Right atrium auricular region (tissue), 2 donors: ENCODE data around the gene INSM1. TPM values are rescaled to one million over a fixed set of nuclear protein-coding genes. Genes with fewer than 3 reads are reported as not detected.

Experiments used
- DNase-seq: peaks from one replicate; pipeline ENCODE4 v3.0.0-alpha.2; 2019; ENCODE audit warnings: low spot score
- H3K27ac ChIP-seq, 2 donors: fragments of 200-600 bp; sonication (generic); 1 replicate in 1 of 2; 2 replicates in 1 of 2; pipeline ENCODE4 v1.5.1; 2016 to 2019
- H3K27me3 ChIP-seq, 2 donors: fragments of 200-600 bp; sonication (generic); one replicate each; pipeline versions ENCODE4 v1.5.1 to v1.6.0; 2017 to 2019
- H3K36me3 ChIP-seq: fragments of 200-600 bp; sonication (generic); one replicate; pipeline ENCODE4 v1.5.1; 2016
- H3K4me1 ChIP-seq, 2 donors: fragments of 200-600 bp; sonication (generic); one replicate each; pipeline versions ENCODE4 v1.5.1 to v1.6.0; 2017 to 2019
- H3K4me3 ChIP-seq, 2 donors: fragments of 200-600 bp; sonication (generic); 1 replicate in 1 of 2; 2 replicates in 1 of 2; pipeline ENCODE4 v1.5.1; 2017 to 2019; ENCODE audit warnings: mild to moderate bottlenecking in 1 of 2, moderate library complexity in 1 of 2
- H3K9me3 ChIP-seq, 2 donors: fragments of 200-600 bp; sonication (generic); one replicate each; pipeline ENCODE4 v1.5.1; 2019
- total RNA-seq, 2 donors: library from RNA; depleted of rRNA; stranded (reverse); fragments of >200 nt; gene quantifications; one replicate each; pipeline ENCODE4 v1.1.0, GENCODE V29; 2016
- TF ChIP-seq, protein P1 (sequence below), 2 donors: fragments of 200-600 bp; sonication (generic); IDR thresholded peaks; one replicate each; pipeline ENCODE4 v1.5.1; 2019; ENCODE audit warnings: antibody characterized with exemption in 2 of 2

INSM1 gene
- total RNA-seq, 2 donors from 2014 or later, result not detected

DNA sequence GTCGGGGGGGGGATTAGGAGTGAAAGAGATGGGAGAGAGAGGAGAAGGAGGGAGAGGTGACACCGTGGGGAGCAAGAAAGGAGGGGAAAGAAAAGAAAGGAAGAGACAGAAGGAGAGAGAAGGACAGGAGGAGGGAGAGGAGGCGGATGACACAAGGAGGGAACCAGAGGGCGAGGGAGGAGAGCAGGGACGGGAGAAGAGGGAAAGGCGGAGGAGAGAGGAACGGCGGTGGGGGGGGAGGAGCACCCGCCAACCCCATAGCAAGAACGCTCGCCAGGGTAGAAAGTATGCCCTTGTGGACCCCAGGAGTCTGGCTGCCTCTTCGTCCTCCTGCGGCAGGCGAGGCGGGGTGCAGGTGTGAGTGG is 4.5 kb upstream of the INSM1 start:
- TF ChIP-seq, protein P1, sequence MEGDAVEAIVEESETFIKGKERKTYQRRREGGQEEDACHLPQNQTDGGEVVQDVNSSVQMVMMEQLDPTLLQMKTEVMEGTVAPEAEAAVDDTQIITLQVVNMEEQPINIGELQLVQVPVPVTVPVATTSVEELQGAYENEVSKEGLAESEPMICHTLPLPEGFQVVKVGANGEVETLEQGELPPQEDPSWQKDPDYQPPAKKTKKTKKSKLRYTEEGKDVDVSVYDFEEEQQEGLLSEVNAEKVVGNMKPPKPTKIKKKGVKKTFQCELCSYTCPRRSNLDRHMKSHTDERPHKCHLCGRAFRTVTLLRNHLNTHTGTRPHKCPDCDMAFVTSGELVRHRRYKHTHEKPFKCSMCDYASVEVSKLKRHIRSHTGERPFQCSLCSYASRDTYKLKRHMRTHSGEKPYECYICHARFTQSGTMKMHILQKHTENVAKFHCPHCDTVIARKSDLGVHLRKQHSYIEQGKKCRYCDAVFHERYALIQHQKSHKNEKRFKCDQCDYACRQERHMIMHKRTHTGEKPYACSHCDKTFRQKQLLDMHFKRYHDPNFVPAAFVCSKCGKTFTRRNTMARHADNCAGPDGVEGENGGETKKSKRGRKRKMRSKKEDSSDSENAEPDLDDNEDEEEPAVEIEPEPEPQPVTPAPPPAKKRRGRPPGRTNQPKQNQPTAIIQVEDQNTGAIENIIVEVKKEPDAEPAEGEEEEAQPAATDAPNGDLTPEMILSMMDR (IDR thresholded peaks at IDR 0.05), result no peak
- Histone ChIP-seq H3K4me3 (no peak overlapping the region), H3K27ac (no peak overlapping the region), H3K36me3 (no peaks in the 10 kb centered on the region), H3K9me3 (no peaks in the 10 kb centered on the region), H3K27me3 (peaks cover 34 to 44% of the 10 kb centered on the region in 2 donors), H3K4me1 (peaks cover 0 to 29% of the 10 kb centered on the region in 2 donors)
- no peak for DNase-seq

- peaks cover 34 to 45% of the 10 kb centered on the region in 2 donors for H3K27me3 ChIP-seq
These were observed 3.9 kb upstream of the INSM1 start for GRCh38 chr20:20363799-20364592.

GRCh38 chr20:20364593-20365479 is 3.1 kb upstream of the INSM1 start:
- TF ChIP-seq, protein P1 (IDR thresholded peaks at IDR 0.05), result no peak
- H3K4me1 ChIP-seq, result peaks cover 0 to 40% of the 10 kb centered on the region in 2 donors
- peaks cover 40 to 54% of the 10 kb centered on the region in 2 donors for H3K27me3 ChIP-seq
- H3K4me3 ChIP-seq, result no peak overlapping the region
- H3K9me3 ChIP-seq, result no peaks in the 10 kb centered on the region
- H3K36me3 ChIP-seq, result no peaks in the 10 kb centered on the region
- no peak overlapping the region for H3K27ac ChIP-seq
- no peak for DNase-seq

More at GRCh38 chr20:20363799-20364592, 3.9 kb upstream of the INSM1 start:
- H3K9me3 ChIP-seq, result no peaks in the 10 kb centered on the region
- no peak overlapping the region for H3K27ac ChIP-seq
- no peaks in the 10 kb centered on the region for H3K36me3 ChIP-seq
- DNase-seq, result no peak
- TF ChIP-seq, protein P1 (IDR thresholded peaks at IDR 0.05), result no peak
- peaks cover 0 to 32% of the 10 kb centered on the region in 2 donors for H3K4me1 ChIP-seq
- H3K4me3 ChIP-seq, result no peak overlapping the region

DNA sequence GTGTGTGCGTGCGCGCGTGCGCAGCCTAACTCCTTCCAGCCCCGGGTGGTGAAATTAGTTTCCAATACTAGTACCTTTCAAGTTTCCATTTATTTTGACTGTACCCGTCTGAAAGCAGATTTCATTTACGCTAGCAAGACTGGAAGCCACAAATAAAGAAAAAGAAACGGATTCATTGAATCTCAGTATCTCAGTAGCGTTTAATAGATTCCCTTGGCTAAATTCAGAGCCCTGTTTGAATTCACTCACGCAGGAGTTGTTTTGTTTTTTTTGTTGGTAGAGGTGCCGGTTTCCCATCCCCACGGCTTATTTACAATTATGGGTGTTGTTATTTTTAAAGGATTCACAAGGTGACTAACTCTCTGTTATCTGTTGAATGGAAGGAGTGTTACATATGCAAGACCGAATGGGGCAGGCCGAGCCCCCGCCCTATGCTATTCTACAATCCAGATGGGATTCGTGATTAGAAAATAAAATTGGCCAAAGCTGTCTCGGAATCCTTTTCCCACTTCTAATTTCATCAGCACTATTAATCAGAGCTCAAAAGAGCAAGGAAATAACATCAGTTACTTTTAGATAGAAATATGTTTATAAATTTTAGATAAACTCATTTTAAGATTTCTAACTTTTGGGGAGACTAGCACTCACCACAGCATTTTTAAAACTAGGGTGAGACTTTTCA is 2.3 kb upstream of the INSM1 start:
- H3K4me1 ChIP-seq, result peaks cover 0 to 35% of the 10 kb centered on the region in 2 donors
- no peak for DNase-seq

GRCh38 chr20:20366551-20366875 is 1.4 kb upstream of the INSM1 start:
- Histone ChIP-seq H3K4me1 (peaks cover 0 to 35% of the 10 kb centered on the region in 2 donors), H3K9me3 (no peaks in the 10 kb centered on the region), H3K27me3 (peaks cover 48 to 67% of the 10 kb centered on the region in 2 donors), H3K4me3 (no peak overlapping the region), H3K27ac (no peak overlapping the region), H3K36me3 (no peaks in the 10 kb centered on the region)
- TF ChIP-seq, protein P1 (IDR thresholded peaks at IDR 0.05), result no peak
- DNase-seq, result no peak

More for the DNA sequence above, 2.3 kb upstream of the INSM1 start:
- H3K27me3 ChIP-seq, result peaks cover 48 to 59% of the 10 kb centered on the region in 2 donors
- H3K9me3 ChIP-seq, result no peaks in the 10 kb centered on the region
- no peaks in the 10 kb centered on the region for H3K36me3 ChIP-seq
- H3K4me3 ChIP-seq, result no peak overlapping the region
- no peak overlapping the region for H3K27ac ChIP-seq
- TF ChIP-seq, protein P1 (IDR thresholded peaks at IDR 0.05), result no peak
